B cell (primary cell): Measurements from ENCODE around the gene COMT. TPM values are rescaled to one million over a fixed set of nuclear protein-coding genes. Genes with fewer than 3 reads are reported as not detected.

ENCODE experiments used
- ATAC-seq: fragments of 200-7000 bp; cut with Tn5 transposase; one replicate; pipeline ENCODE4 v1.10.0; 2021; ENCODE audit warnings: low read depth, mild to moderate bottlenecking, moderate number of reproducible peaks, moderate library complexity
- CTCF ChIA-PET: fragments of 350-600 bp; sonication (Branson Sonifier 250); formaldehyde crosslinking; loops from one replicate; lab custom pipeline; 2021; ENCODE audit warnings: antibody characterized with exemption, inconsistent platforms; lab: Charles Lee
- POLR2A ChIA-PET: fragments of 350-600 bp; sonication (Branson Sonifier 250); formaldehyde crosslinking; loops from one replicate; lab custom pipeline; 2021; ENCODE audit warnings: antibody characterized with exemption; lab: Charles Lee
- DNase-seq: peaks from one replicate; pipeline ENCODE4 v3.0.0; 2013
- H2AFZ ChIP-seq: 2 replicates; pipeline ENCODE4 v1.6.1; 2012; ENCODE audit warnings: mild to moderate bottlenecking, low read depth, low read length; ENCODE audit not compliant: insufficient read depth, poor library complexity, severe bottlenecking
- H3K27ac ChIP-seq, 2 donors: 1 replicate in 1 of 2; 2 replicates in 1 of 2; pipeline ENCODE4 v1.5.1; 2012 to 2013; ENCODE audit warnings: low read length in 2 of 2, mild to moderate bottlenecking in 2 of 2, moderate library complexity in 1 of 2
- H3K27me3 ChIP-seq, 4 experiments: fragments of 200-600 bp in 1 of 4; sonication (generic) in 1 of 4; replicated peaks in 1 of 4; 1 replicate in 2 of 4; 2 replicates in 2 of 4; pipeline versions ENCODE4 v1.6.1 to v1.7.0; 2013 to 2016; ENCODE audit warnings: low read length in 3 of 4, mild to moderate bottlenecking in 2 of 4, mixed read lengths in 1 of 4, moderate library complexity in 1 of 4; ENCODE audit not compliant: insufficient read depth in 4 of 4, control insufficient read depth in 3 of 4; ENCODE audit errors: control extremely low read depth in 1 of 4
- H3K36me3 ChIP-seq, 2 experiments: replicated peaks in 1 of 2; 1 replicate in 1 of 2; 2 replicates in 1 of 2; pipeline versions ENCODE4 v1.6.1 to v1.7.1; 2013; ENCODE audit warnings: low read length in 1 of 2; ENCODE audit not compliant: insufficient read depth in 2 of 2, control insufficient read depth in 1 of 2; ENCODE audit errors: control extremely low read depth in 1 of 2, extremely low read depth in 1 of 2
- H3K4me1 ChIP-seq, 2 donors: fragments of 200-600 bp in 1 of 2; sonication (generic) in 1 of 2; 1 replicate in 1 of 2; 2 replicates in 1 of 2; pipeline versions ENCODE4 v1.5.1 to v1.6.1; 2013 to 2017; ENCODE audit warnings: low read length in 2 of 2; ENCODE audit not compliant: control insufficient read depth in 2 of 2, insufficient read depth in 2 of 2
- H3K4me2 ChIP-seq: replicated peaks from 2 replicates; pipeline ENCODE3; 2012; ENCODE audit warnings: mild to moderate bottlenecking, low read depth, low read length; ENCODE audit not compliant: poor library complexity, severe bottlenecking
- H3K4me3 ChIP-seq, 5 experiments: fragments of 200-600 bp in 1 of 5; sonication (generic) in 1 of 5; 1 replicate in 3 of 5; 2 replicates in 2 of 5; pipeline versions ENCODE4 v1.5.1 to v1.7.0; 2011 to 2016; ENCODE audit warnings: low read length in 4 of 5, mild to moderate bottlenecking in 4 of 5, low read depth in 2 of 5, control low read depth in 1 of 5, moderate library complexity in 1 of 5; ENCODE audit not compliant: insufficient read depth in 1 of 5; ENCODE audit errors: control extremely low read depth in 1 of 5, extremely low read depth in 1 of 5
- H3K79me2 ChIP-seq: fragments of 200-600 bp; sonication (generic); one replicate; pipeline ENCODE4 v1.6.0; 2016; ENCODE audit warnings: low read length; ENCODE audit not compliant: control insufficient read depth, insufficient read depth
- H3K9ac ChIP-seq: fragments of 200-600 bp; sonication (generic); 2 replicates; pipeline ENCODE4 v1.6.1; 2017; ENCODE audit warnings: mild to moderate bottlenecking, low read length, moderate library complexity
- H3K9me3 ChIP-seq, 3 donors: one replicate each; pipeline versions ENCODE4 v1.6.1 to v1.7.1; 2013; ENCODE audit warnings: low read length in 2 of 3; ENCODE audit not compliant: control insufficient read depth in 2 of 3, insufficient read depth in 1 of 3; ENCODE audit errors: control extremely low read depth in 1 of 3
- H4K20me1 ChIP-seq: 2 replicates; pipeline ENCODE4 v1.6.0; 2012; ENCODE audit warnings: mild to moderate bottlenecking, low read length; ENCODE audit not compliant: insufficient read depth, control insufficient read depth, poor library complexity, severe bottlenecking
- H3K27ac Mint-ChIP-seq: one replicate; pipeline ENCODE4 v1.8.0; 2021; ENCODE audit warnings: mixed read lengths
- H3K27me3 Mint-ChIP-seq: one replicate; pipeline ENCODE4 v1.8.0; 2021; ENCODE audit warnings: mixed read lengths
- H3K4me1 Mint-ChIP-seq: one replicate; pipeline ENCODE4 v1.8.0; 2021; ENCODE audit warnings: mixed read lengths
- H3K4me3 Mint-ChIP-seq: one replicate; pipeline ENCODE4 v1.8.0; 2021; ENCODE audit warnings: mixed read lengths
- H3K9me3 Mint-ChIP-seq: one replicate; pipeline ENCODE4 v1.8.0; 2022; ENCODE audit warnings: mixed read lengths; ENCODE audit not compliant: insufficient read depth
- CTCF ChIP-seq: fragments of 200-600 bp; IDR thresholded peaks from one replicate; pipeline ENCODE4 v1.8.0; 2022; ENCODE audit warnings: antibody characterized with exemption, mild to moderate bottlenecking
- EZH2 ChIP-seq: IDR thresholded peaks from 2 replicates; pipeline ENCODE4 v1.6.1; 2012; ENCODE audit warnings: borderline replicate concordance, low read depth, mild to moderate bottlenecking, moderate library complexity, low read length; ENCODE audit not compliant: insufficient read depth, poor library complexity, severe bottlenecking
- WGBS: methylation state at CpG from one replicate; pipeline ENCODE4 v1.1.5; 2013; ENCODE audit warnings: missing lambda C conversion rate; ENCODE audit not compliant: insufficient coverage; 5-methylcytosine and 5-hydroxymethylcytosine counted together
- intact Hi-C: fragments of 100-400 bp; cut with micrococcal nuclease; formaldehyde crosslinking; loops from one replicate; pipeline ENCODE4 v1.10.0; 2022
- polyA plus RNA-seq: library from polyadenylated mRNA; depleted of rRNA; stranded (reverse); fragments of >200 nt; gene quantifications from 2 replicates; pipeline ENCODE4 v1.2.3, GENCODE V29; 2012
- total RNA-seq, 2 donors: library from RNA; stranded (reverse); fragments of 120-200 nt in 1 of 2; gene quantifications; 1 replicate in 1 of 2; 2 replicates in 1 of 2; pipeline versions ENCODE4 v1.2.3 to v1.2.4, GENCODE V29; 2013 to 2022

Gene COMT
- total and polyA plus RNA-seq, 2 donors (not counting 1 experiment from before 2014, with no cell fraction given) = 32.6 to 58.3 TPM

GRCh38 chr22:19902245-19902715 is 39.3 kb upstream of the COMT start:
- Mint-ChIP-seq H3K9me3 (no peaks in the 10 kb centered on the region), H3K27me3 (no peaks in the 10 kb centered on the region), H3K27ac (no peak overlapping the region), H3K4me1 (no peaks in the 10 kb centered on the region), H3K4me3 (no peak overlapping the region)
- H3K9ac ChIP-seq = no peak overlapping the region
- no peak overlapping the region for H2AFZ ChIP-seq
- H4K20me1 ChIP-seq = no peaks in the 10 kb centered on the region
- no peak overlapping the region for H3K27ac ChIP-seq
- H3K4me1 ChIP-seq = no peaks in the 10 kb centered on the region
- no peaks in the 10 kb centered on the region for H3K9me3 ChIP-seq
- TF ChIP-seq EZH2 (no peak), CTCF (no peak)
- no peaks in the 10 kb centered on the region for H3K79me2 ChIP-seq
- H3K4me3 ChIP-seq = no peak overlapping the region
- no peak for DNase-seq
- intact Hi-C loops = no loop called here
- no peak for ATAC-seq
- H3K27me3 ChIP-seq = no peaks in the 10 kb centered on the region
- ChIA-PET CTCF (interaction anchor here (0.6 to 2.1 kb wide), 3 partner anchors 11 to 172 kb away, joined by 3 to 6 read pairs (median 4); no protein-coding TSS in a partner anchor), POLR2A (no interaction called here)
- no peak overlapping the region for H3K4me2 ChIP-seq
- 39% methylated on average over 7 of the region's 7 CpGs for WGBS
- H3K36me3 ChIP-seq = peaks cover 0 to 2% of the 10 kb centered on the region in 2 experiments

- Mint-ChIP-seq H3K27ac (no peak overlapping the region), H3K4me3 (no peak overlapping the region), H3K9me3 (no peaks in the 10 kb centered on the region), H3K27me3 (no peaks in the 10 kb centered on the region), H3K4me1 (no peaks in the 10 kb centered on the region)
- Histone ChIP-seq H3K9ac (no peak overlapping the region), H3K79me2 (no peaks in the 10 kb centered on the region), H2AFZ (no peak overlapping the region), H3K27ac (no peak overlapping the region), H3K27me3 (no peaks in the 10 kb centered on the region), H3K36me3 (peaks cover 0 to 2% of the 10 kb centered on the region in 2 experiments), H3K4me3 (no peak overlapping the region), H3K9me3 (no peaks in the 10 kb centered on the region), H4K20me1 (no peaks in the 10 kb centered on the region), H3K4me2 (no peak overlapping the region), H3K4me1 (no peaks in the 10 kb centered on the region)
- intact Hi-C loops = no loop called here
- TF ChIP-seq EZH2 (no peak), CTCF (no peak)
- ChIA-PET CTCF (interaction anchor here (0.6 to 2.3 kb wide), 5 partner anchors 10 to 172 kb away, joined by 3 to 10 read pairs (median 4); no protein-coding TSS in a partner anchor), POLR2A (no interaction called here)
- ATAC-seq = no peak
- WGBS = over 99% methylated on average over 9 of the region's 9 CpGs
- DNase-seq = no peak
These were observed 38.5 kb upstream of the COMT start for GRCh38 chr22:19903031-19903430.
